Measurements from ENCODE around the gene CUX1.
A peak's percentile ranks its signal among the peaks of the same experiment; 100 is the strongest.

The CUX1 gene

GRCh38 chr7:101937717-101938514, 120.5 kb downstream of the CUX1 start:
- no peak for DNase-seq (ENCODE audit: low spot score)

- DNase-seq (ENCODE audit: low spot score), result no peak
These were observed 121.8 kb downstream of the CUX1 start for GRCh38 chr7:101939136-101939695.

- DNase-seq (ENCODE audit: low spot score), result no peak
These were observed 122.7 kb downstream of the CUX1 start for GRCh38 chr7:101940151-101940550.

- DNase-seq (ENCODE audit: low spot score), result peak; percentile 84
These were observed 123.4 kb downstream of the CUX1 start for GRCh38 chr7:101940830-101941229.

- DNase-seq (ENCODE audit: low spot score), result peak; percentile 63
These were observed 124.3 kb downstream of the CUX1 start for GRCh38 chr7:101941481-101942383.

- no peak for DNase-seq (ENCODE audit: low spot score)
These were observed 125.3 kb downstream of the CUX1 start for GRCh38 chr7:101942603-101943210.

- DNase-seq (ENCODE audit: low spot score), result no peak
These were observed 125.9 kb downstream of the CUX1 start for GRCh38 chr7:101943306-101943705.

GRCh38 chr7:101943889-101944600, 126.6 kb downstream of the CUX1 start:
- DNase-seq (ENCODE audit: low spot score), result no peak

- no peak for DNase-seq (ENCODE audit: low spot score)
These were observed 127.2 kb downstream of the CUX1 start for GRCh38 chr7:101944611-101945010.

- no peak for DNase-seq (ENCODE audit: low spot score)
These were observed 127.8 kb downstream of the CUX1 start for GRCh38 chr7:101945034-101945758.

- peak; percentile 92 for DNase-seq (ENCODE audit: low spot score)
These were observed 130.5 kb downstream of the CUX1 start for GRCh38 chr7:101947899-101948298.

- DNase-seq (ENCODE audit: low spot score), result no peak
These were observed 131.2 kb downstream of the CUX1 start for GRCh38 chr7:101948650-101949049.

- DNase-seq (ENCODE audit: low spot score), result no peak
These were observed 133.2 kb downstream of the CUX1 start for GRCh38 chr7:101950450-101951119.

GRCh38 chr7:101951757-101952156, 134.3 kb downstream of the CUX1 start:
- DNase-seq (ENCODE audit: low spot score), result no peak

GRCh38 chr7:101952355-101953247, 135.2 kb downstream of the CUX1 start:
- DNase-seq (ENCODE audit: low spot score), result no peak

GRCh38 chr7:101953248-101953819, 135.9 kb downstream of the CUX1 start:
- peak; percentile 53 for DNase-seq (ENCODE audit: low spot score)

- DNase-seq (ENCODE audit: low spot score), result no peak
These were observed 137.1 kb downstream of the CUX1 start for GRCh38 chr7:101954499-101954898.

GRCh38 chr7:101956130-101956529, 138.7 kb downstream of the CUX1 start:
- DNase-seq (ENCODE audit: low spot score), result no peak

Measured in cerebellar cortex (tissue), 1 donor.